Activated CD4-positive, alpha-beta memory T cell treated with anti-CD3 and anti-CD28 coated beads for 36 hours (primary cell): ENCODE measurements around the gene TMEM43. TPM values are rescaled to one million over a fixed set of nuclear protein-coding genes. Genes with fewer than 3 reads are reported as not detected.
A peak's percentile ranks its signal among the peaks of the same experiment; 100 is the strongest.
"Not testable (repeated sequence)": the region's sequence is repeated elsewhere in the genome, so short reads cannot be mapped to it uniquely, and the experiment has no call there.

ENCODE experiments used
- CTCF ChIA-PET: fragments of 350-600 bp; sonication (Branson Sonifier 250); formaldehyde crosslinking; loops from one replicate; lab custom pipeline; 2021; ENCODE audit warnings: antibody characterized with exemption, inconsistent platforms; lab: Charles Lee
- POLR2A ChIA-PET: fragments of 350-600 bp; sonication (Branson Sonifier 250); formaldehyde crosslinking; loops from one replicate; lab custom pipeline; 2021; ENCODE audit warnings: antibody characterized with exemption; lab: Charles Lee
- DNase-seq: peaks from one replicate; pipeline ENCODE4 v3.0.0-alpha.2; 2020
- H3K27ac Mint-ChIP-seq: one replicate; pipeline ENCODE4 v1.8.0; 2021; ENCODE audit warnings: mixed read lengths
- H3K27me3 Mint-ChIP-seq: one replicate; pipeline ENCODE4 v1.8.0; 2021; ENCODE audit warnings: mixed read lengths
- H3K36me3 Mint-ChIP-seq: one replicate; pipeline ENCODE4 v1.8.0; 2021; ENCODE audit warnings: mixed read lengths
- H3K4me1 Mint-ChIP-seq: one replicate; pipeline ENCODE4 v1.8.0; 2021; ENCODE audit warnings: low read depth, mixed read lengths
- H3K4me3 Mint-ChIP-seq: one replicate; pipeline ENCODE4 v1.8.0; 2021; ENCODE audit warnings: mild to moderate bottlenecking, mixed read lengths
- H3K9me3 Mint-ChIP-seq: one replicate; pipeline ENCODE4 v1.8.0; 2021; ENCODE audit warnings: mixed read lengths
- intact Hi-C: fragments of 100-400 bp; cut with micrococcal nuclease; formaldehyde crosslinking; loops from one replicate; pipeline ENCODE4 v1.15.1; 2023
- total RNA-seq, 2 experiments: library from RNA; stranded (reverse); gene quantifications; one replicate each; pipeline ENCODE4 v1.2.3, GENCODE V29; 2021

TMEM43 gene
- 10 to 100 TPM; 31.0 to 32.4 TPM for total RNA-seq

GRCh38 chr3:14124615-14125192, at the start of gene TMEM43, which contains the start of gene CHCHD4:
Gene TMEM43 (plus strand): TSS chr3:14125052. CDS start chr3:14125194, 142 bp downstream.
Gene CHCHD4 (minus strand): TSS chr3:14124870. CDS start chr3:14124676, 194 bp downstream.
- no peaks in the 10 kb centered on the region for H3K9me3 Mint-ChIP-seq
- peak; percentile 99 for DNase-seq
- peak within 1 kb of the TSS; percentile 86 for H3K4me3 Mint-ChIP-seq
- ChIA-PET POLR2A (interaction anchor here (1.0 to 4.8 kb wide), 8 partner anchors 10 to 278 kb away, joined by 3 to 52 read pairs (median 4); partner anchors contain the start of genes LSM3, SLC6A6 and XPC), CTCF (interaction anchor here (0.7 to 3.5 kb wide), 9 partner anchors 10 to 629 kb away, joined by 3 to 21 read pairs (median 6); partner anchors contain the start of genes LSM3 and XPC)
- H3K4me1 Mint-ChIP-seq: peaks cover 51% of the 10 kb centered on the region
- H3K27ac Mint-ChIP-seq: peak within 1 kb of the TSS; percentile 86
- no peaks in the 10 kb centered on the region for H3K27me3 Mint-ChIP-seq
- peaks cover 37% of the 10 kb centered on the region for H3K36me3 Mint-ChIP-seq
- intact Hi-C loops: loop anchor here (1.0 kb wide), 5 partner anchors 20 to 710 kb away; partner anchors contain the start of genes CCDC174, LSM3 and XPC

GRCh38 chr3:14075233-14075632, 49.6 kb upstream of the TMEM43 start:
- H3K4me3 Mint-ChIP-seq, CTCF ChIA-PET, H3K27ac Mint-ChIP-seq, POLR2A ChIA-PET, H3K4me1 Mint-ChIP-seq, intact Hi-C loops, H3K27me3 Mint-ChIP-seq, H3K36me3 Mint-ChIP-seq, DNase-seq: not testable (repeated sequence)
- peaks cover 19% of the 10 kb centered on the region for H3K9me3 Mint-ChIP-seq

DNA sequence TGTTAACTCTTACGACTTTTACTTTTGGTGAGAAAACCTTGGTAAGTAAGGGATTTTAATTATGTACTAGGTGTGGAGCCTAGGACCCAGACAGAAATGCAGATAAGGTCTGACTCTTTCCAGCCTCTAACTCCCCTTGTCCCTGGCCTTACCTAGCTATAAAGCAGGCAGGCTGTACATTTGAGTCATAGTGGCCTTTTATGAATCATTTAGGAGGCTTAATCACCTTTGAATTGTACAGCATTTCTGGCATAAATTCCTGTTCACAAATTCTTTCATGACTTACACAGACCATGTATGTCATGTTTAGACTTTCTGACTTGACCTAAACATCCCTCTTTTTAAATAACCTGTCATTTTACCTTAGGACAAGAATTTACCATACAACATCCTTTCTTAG, 47.5 kb upstream of the TMEM43 start:
- H3K36me3 Mint-ChIP-seq: peaks cover 2% of the 10 kb centered on the region
- POLR2A ChIA-PET: no interaction called here
- peaks cover 6% of the 10 kb centered on the region for H3K4me1 Mint-ChIP-seq
- peaks cover 6% of the 10 kb centered on the region for H3K27me3 Mint-ChIP-seq
- no peak overlapping the region for H3K27ac Mint-ChIP-seq
- DNase-seq: no peak
- peaks cover 21% of the 10 kb centered on the region for H3K9me3 Mint-ChIP-seq
- no peak overlapping the region for H3K4me3 Mint-ChIP-seq
- intact Hi-C loops: no loop called here
- CTCF ChIA-PET: no interaction called here

- H3K9me3 Mint-ChIP-seq: peaks cover 20% of the 10 kb centered on the region
- POLR2A ChIA-PET: interaction anchor here (1.1 kb wide), 1 partner anchor 43 kb away, joined by 5 read pairs; the partner anchor contains the start of genes CHCHD4 and TMEM43
- intact Hi-C loops: loop anchor here (1.0 kb wide), 1 partner anchor 42 kb away; the partner anchor contains the start of gene CHCHD4
- CTCF ChIA-PET: interaction anchor here (0.9 to 1.2 kb wide), 2 partner anchors 150 to 185 kb away, joined by 3 read pairs; no protein-coding TSS in a partner anchor
- H3K4me1 Mint-ChIP-seq: peaks cover 11% of the 10 kb centered on the region
- no peak overlapping the region for H3K4me3 Mint-ChIP-seq
- peaks cover 6% of the 10 kb centered on the region for H3K36me3 Mint-ChIP-seq
- peaks cover 11% of the 10 kb centered on the region for H3K27me3 Mint-ChIP-seq
- H3K27ac Mint-ChIP-seq: peak overlapping the region; percentile 23
- DNase-seq: peak; percentile 45
Observed at GRCh38 chr3:14082108-14082657, 42.7 kb upstream of the TMEM43 start.

DNA sequence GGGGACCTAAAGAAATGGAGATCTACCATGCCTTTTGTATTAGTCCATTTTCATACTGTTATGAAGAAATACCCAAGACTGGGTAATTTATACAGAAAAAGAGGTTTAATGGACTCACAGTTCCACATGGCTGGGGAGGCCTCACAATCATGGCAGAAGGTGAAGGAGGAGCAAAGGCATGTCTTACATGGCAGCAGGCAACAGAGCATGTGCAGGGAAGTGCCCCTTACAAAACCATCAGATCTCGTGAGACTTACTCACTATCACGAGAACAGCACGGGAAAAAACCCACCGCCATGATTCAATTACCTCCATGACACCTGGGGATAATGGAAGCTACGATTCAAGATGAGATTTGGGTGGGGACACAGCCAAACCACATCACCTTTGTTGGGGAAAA, 37.4 kb upstream of the TMEM43 start:
- DNase-seq, H3K27ac Mint-ChIP-seq, H3K4me1 Mint-ChIP-seq, H3K4me3 Mint-ChIP-seq, intact Hi-C loops, H3K36me3 Mint-ChIP-seq: not testable (repeated sequence)
- peaks cover 19% of the 10 kb centered on the region for H3K27me3 Mint-ChIP-seq
- peaks cover 20% of the 10 kb centered on the region for H3K9me3 Mint-ChIP-seq
- ChIA-PET POLR2A (interaction anchor here (0.6 kb wide), 1 partner anchor 14 kb away, joined by 3 read pairs; no protein-coding TSS in a partner anchor), CTCF (interaction anchor here (0.5 kb wide), 1 partner anchor 71 kb away, joined by 3 read pairs; no protein-coding TSS in a partner anchor)

DNA sequence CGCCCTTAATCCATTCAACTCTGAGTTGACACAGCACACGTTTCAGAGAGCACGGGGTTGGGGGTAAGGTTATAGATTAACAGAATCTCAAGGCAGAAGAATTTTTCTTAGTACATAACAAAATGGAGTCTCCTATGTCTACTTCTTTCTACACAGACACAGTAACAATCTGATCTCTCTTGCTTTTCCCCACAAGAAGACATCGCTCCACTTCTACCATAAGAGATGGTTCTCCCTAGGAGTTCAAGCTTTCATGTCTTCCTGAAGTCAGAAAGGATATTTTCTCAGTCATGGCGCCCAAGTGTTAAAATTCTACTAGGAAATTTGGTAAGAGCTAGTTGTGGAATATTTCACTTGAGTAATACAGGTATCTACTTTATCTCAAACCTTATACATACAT, 32.9 kb upstream of the TMEM43 start:
- intact Hi-C loops, H3K36me3 Mint-ChIP-seq, POLR2A ChIA-PET, CTCF ChIA-PET, H3K4me1 Mint-ChIP-seq, H3K4me3 Mint-ChIP-seq, DNase-seq, H3K27ac Mint-ChIP-seq: not testable (repeated sequence)
- Mint-ChIP-seq H3K27me3 (peaks cover 19% of the 10 kb centered on the region), H3K9me3 (peaks cover 17% of the 10 kb centered on the region)

GRCh38 chr3:14092464-14092863, 32.4 kb upstream of the TMEM43 start:
- POLR2A ChIA-PET: no interaction called here
- Mint-ChIP-seq H3K36me3 (peaks cover 2% of the 10 kb centered on the region), H3K9me3 (peaks cover 14% of the 10 kb centered on the region), H3K4me1 (no peaks in the 10 kb centered on the region), H3K27ac (no peak overlapping the region), H3K27me3 (peaks cover 19% of the 10 kb centered on the region), H3K4me3 (no peak overlapping the region)
- intact Hi-C loops: no loop called here
- DNase-seq: no peak
- CTCF ChIA-PET: interaction anchor here (0.5 kb wide), 1 partner anchor 1327 kb away, joined by 5 read pairs; no protein-coding TSS in a partner anchor

- peaks cover 11% of the 10 kb centered on the region for H3K9me3 Mint-ChIP-seq
- POLR2A ChIA-PET: no interaction called here
- H3K27ac Mint-ChIP-seq: no peak overlapping the region
- DNase-seq: no peak
- H3K4me1 Mint-ChIP-seq: no peaks in the 10 kb centered on the region
- H3K27me3 Mint-ChIP-seq: peaks cover 19% of the 10 kb centered on the region
- intact Hi-C loops: no loop called here
- H3K36me3 Mint-ChIP-seq: no peaks in the 10 kb centered on the region
- no peak overlapping the region for H3K4me3 Mint-ChIP-seq
- CTCF ChIA-PET: interaction anchor here (0.6 to 1.3 kb wide), 2 partner anchors 110 to 1434 kb away, joined by 3 to 4 read pairs; no protein-coding TSS in a partner anchor
Observed at GRCh38 chr3:14093831-14094230, 31.0 kb upstream of the TMEM43 start.

GRCh38 chr3:14096742-14097141, 28.1 kb upstream of the TMEM43 start:
- POLR2A ChIA-PET: no interaction called here
- CTCF ChIA-PET: no interaction called here
- Mint-ChIP-seq H3K27me3 (peaks cover 11% of the 10 kb centered on the region), H3K9me3 (peaks cover 11% of the 10 kb centered on the region), H3K4me3 (no peak overlapping the region), H3K36me3 (no peaks in the 10 kb centered on the region), H3K27ac (no peak overlapping the region), H3K4me1 (no peaks in the 10 kb centered on the region)
- no peak for DNase-seq
- intact Hi-C loops: no loop called here

DNA sequence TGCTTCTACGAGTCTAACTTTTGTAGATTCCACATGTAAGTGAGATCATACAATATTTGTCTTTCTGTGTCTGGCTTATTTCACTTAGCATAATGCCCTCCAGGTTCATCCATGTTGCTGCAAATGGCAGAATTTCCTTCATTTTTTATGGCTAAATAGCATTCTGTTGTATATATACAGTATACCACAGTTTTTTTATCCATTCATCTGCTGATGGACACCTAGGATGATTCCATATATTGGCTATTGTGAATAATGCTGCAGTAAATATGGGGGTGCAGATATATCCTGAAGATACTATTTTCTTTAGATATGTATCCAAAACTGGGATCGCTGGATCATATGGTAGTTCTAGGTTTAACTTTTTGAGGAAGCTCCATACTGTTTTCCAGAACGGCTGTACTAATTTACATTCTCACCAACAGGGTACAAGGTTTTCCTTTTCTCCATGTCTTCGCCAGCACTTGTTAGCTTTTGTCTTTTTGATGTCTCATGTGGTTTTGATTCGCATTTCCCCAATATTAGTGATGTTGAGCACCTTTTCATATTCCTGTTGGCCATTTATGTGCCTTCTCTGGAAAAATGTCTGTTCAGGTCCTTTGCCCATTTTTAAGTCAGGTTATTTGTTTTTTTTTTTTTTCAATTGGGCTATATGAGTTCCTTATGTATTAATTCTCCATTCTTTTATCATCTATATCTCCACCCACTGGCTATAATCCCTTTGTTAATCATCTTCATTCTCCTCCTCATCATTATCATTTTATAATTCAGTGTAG, 27.0 kb upstream of the TMEM43 start:
- Mint-ChIP-seq H3K9me3 (peaks cover 11% of the 10 kb centered on the region), H3K4me1 (no peaks in the 10 kb centered on the region), H3K27ac (no peak overlapping the region), H3K4me3 (no peak overlapping the region), H3K36me3 (no peaks in the 10 kb centered on the region), H3K27me3 (peaks cover 11% of the 10 kb centered on the region)
- intact Hi-C loops: no loop called here
- POLR2A ChIA-PET: no interaction called here
- no peak for DNase-seq
- CTCF ChIA-PET: no interaction called here

- H3K4me1 Mint-ChIP-seq, POLR2A ChIA-PET, H3K9me3 Mint-ChIP-seq, H3K27me3 Mint-ChIP-seq, intact Hi-C loops, H3K4me3 Mint-ChIP-seq, DNase-seq, CTCF ChIA-PET, H3K27ac Mint-ChIP-seq: not testable (repeated sequence)
- H3K36me3 Mint-ChIP-seq: peaks cover 29% of the 10 kb centered on the region
Observed at GRCh38 chr3:14109821-14110220, 15.0 kb upstream of the TMEM43 start.

DNA sequence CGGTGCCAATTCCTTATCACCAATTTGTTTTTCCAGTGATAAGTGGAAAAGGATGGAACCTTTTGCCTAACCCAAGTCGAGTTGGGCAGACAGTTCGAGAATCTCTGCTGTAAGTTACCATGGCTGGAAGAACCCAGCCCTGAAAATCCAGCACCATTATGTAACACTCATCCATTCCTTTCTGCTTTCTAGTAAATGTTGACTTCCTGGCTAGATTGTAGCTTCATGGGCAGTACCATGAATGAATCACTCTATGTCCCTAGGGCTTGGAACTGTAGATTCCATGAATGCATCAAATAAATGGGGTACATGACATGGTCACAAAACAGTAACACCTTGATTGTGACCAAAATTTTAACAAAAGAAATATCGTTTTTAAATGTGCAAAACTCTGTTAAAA, 14.2 kb upstream of the TMEM43 start:
- CTCF ChIA-PET: no interaction called here
- Mint-ChIP-seq H3K36me3 (peaks cover 34% of the 10 kb centered on the region), H3K27ac (no peak overlapping the region), H3K27me3 (no peaks in the 10 kb centered on the region), H3K4me3 (no peak overlapping the region), H3K9me3 (no peaks in the 10 kb centered on the region), H3K4me1 (no peaks in the 10 kb centered on the region)
- intact Hi-C loops: no loop called here
- POLR2A ChIA-PET: no interaction called here
- DNase-seq: no peak
